HG03280 (cell line): Measurements from ENCODE around the gene TNFSF13.

Experiments
- ATAC-seq: cut with Tn5 transposase; IDR thresholded peaks from one replicate; pipeline ENCODE4 v1.9.1; 2021; ENCODE audit warnings: mild to moderate bottlenecking, moderate library complexity; ENCODE audit not compliant: unreplicated experiment

Gene TNFSF13

GRCh38 chr17:7574176-7574953, 15.8 kb downstream of the TNFSF13 start:
- ATAC-seq: no peak

- no peak for ATAC-seq
Measured at GRCh38 chr17:7575481-7575883, 16.9 kb downstream of the TNFSF13 start.

DNA sequence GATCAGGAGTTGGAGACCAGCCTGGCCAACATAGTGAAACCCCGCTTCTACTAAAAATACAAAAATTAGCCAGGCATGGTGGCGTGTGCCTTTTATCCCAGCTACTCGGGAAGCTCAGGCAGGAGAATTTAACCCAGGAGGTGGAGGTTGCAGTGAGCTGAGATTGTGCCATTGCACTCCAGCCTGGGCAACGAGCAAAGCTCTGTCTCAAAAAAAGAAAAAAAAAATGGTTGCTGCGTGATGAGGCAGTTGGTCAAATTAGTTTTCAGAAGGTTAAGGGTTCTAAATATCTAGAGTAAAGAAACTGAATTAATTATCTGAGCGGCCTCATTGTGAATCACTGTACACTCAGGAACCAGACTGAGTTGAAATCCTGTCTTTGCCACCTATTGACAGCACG, 17.4 kb downstream of the TNFSF13 start:
- ATAC-seq: no peak

DNA sequence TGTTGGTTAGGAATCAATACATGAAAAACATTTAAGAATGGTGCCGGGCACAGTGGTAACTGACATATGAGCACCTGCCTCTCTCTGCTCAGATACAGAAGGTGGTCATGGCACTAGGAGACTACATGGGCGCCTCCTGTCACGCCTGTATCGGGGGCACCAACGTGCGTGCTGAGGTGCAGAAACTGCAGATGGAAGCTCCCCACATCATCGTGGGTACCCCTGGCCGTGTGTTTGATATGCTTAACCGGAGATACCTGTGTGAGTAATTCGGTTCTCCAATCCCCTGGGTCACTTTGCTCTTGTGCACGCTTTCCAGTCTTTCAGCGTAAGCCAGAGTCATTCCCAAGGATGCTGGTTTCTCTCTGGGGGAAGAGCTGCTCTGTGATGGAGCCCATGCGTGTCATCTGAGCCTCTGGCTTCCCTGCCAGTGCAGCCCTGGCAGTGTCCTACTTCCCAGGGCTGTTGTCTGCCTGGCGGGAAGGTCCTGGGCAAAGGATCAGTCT, 17.9 kb downstream of the TNFSF13 start:
- no peak for ATAC-seq

GRCh38 chr17:7577327-7578199, 19.0 kb downstream of the TNFSF13 start:
- no peak for ATAC-seq

- peak; percentile 33 for ATAC-seq
Measured at GRCh38 chr17:7579001-7579833, 20.7 kb downstream of the TNFSF13 start, which contains the start of gene CD68. Gene CD68 (plus strand): TSS chr17:7579638. CDS start chr17:7579678, 40 bp downstream.

DNA sequence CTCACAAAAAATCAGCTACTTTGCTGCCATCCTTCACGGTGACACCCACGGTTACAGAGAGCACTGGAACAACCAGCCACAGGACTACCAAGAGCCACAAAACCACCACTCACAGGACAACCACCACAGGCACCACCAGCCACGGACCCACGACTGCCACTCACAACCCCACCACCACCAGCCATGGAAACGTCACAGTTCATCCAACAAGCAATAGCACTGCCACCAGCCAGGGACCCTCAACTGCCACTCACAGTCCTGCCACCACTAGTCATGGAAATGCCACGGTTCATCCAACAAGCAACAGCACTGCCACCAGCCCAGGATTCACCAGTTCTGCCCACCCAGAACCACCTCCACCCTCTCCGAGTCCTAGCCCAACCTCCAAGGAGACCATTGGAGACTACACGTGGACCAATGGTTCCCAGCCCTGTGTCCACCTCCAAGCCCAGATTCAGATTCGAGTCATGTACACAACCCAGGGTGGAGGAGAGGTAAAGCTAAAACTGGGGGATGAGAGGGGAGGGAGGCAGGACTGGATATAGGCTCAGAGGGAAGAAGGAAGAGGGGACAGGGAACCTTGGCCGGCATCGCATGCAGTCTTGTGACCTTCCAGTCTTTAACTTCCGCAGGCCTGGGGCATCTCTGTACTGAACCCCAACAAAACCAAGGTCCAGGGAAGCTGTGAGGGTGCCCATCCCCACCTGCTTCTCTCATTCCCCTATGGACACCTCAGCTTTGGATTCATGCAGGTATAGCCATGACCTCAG, 21.5 kb downstream of the TNFSF13 start:
- no peak for ATAC-seq

DNA sequence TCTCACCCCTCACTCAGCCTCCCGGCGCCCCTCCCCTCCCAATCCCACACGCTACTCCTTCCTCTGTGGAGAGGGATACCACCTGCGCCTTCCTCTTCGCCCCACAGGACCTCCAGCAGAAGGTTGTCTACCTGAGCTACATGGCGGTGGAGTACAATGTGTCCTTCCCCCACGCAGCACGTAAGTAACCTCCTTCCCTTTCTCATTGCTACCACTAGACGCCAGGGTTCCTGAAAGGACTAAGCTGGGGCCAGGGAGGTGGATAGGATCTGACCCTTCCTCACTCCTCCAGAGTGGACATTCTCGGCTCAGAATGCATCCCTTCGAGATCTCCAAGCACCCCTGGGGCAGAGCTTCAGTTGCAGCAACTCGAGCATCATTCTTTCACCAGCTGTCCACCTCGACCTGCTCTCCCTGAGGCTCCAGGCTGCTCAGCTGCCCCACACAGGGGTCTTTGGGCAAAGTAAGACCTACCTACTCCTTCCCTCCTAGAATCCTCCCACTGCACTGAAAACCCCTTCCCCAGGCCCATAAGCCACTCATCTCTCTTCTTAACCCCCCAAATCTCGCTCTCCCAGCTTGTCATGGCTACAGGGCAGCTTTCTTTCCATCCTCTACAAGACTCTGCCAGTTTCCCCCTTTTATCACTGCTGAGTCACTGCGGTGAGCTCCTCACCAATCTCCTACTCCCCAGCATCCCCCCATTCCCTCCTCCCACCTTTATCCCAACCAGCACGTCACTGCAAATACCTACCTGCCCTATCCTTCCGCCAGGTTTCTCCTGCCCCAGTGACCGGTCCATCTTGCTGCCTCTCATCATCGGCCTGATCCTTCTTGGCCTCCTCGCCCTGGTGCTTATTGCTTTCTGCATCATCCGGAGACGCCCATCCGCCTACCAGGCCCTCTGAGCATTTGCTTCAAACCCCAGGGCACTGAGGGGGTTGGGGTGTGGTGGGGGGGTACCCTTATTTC, 22.3 kb downstream of the TNFSF13 start:
- ATAC-seq: no peak

GRCh38 chr17:7582396-7583252, 24.1 kb downstream of the TNFSF13 start:
- peak; percentile 0 for ATAC-seq

DNA sequence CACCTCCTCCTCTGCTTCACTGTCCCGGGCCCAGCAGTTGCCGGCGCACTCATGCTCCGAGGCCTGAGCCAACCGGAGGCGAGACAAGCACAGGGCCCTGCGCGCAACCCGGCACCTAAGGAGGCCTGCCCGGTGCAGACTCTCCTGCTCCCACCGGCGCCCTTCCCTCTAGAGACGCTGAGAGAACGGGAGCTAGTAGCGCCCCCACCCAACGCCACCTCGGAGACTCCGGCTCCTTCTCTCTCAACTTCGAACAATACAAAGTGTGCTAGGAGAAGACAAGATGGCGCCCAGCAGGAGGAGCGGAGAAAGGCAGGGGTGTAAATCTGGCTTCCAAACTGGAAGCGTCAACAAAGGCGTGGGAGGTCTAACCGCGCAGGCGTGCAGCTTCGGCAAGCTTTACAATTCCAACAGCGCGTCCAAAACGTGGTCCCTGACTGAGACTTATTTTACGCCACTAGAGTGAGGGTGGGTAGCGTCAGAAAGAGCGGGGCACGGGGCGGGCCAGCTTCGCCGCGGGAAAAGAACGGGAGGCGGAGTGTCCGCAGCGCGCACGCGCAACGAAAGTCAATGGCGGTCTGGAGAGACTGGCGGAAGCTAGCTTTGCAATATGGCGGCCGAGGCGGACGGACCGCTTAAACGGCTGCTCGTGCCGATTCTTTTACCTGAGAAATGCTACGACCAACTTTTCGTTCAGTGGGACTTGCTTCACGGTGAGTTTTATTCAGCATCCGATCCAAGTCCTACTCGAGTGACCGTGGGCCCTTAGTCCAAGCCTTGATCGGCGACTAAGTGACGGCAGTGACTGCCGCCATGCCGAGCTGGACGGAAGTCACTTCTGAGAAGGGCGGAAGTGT, 24.9 kb downstream of the TNFSF13 start, which contains the start of gene MPDU1:
Gene MPDU1, plus strand, starts transcription at position 600 of the 857 bp plus-strand sequence. Its CDS starts 11 bp downstream, at position 611.
- ATAC-seq: peak; percentile 75

DNA sequence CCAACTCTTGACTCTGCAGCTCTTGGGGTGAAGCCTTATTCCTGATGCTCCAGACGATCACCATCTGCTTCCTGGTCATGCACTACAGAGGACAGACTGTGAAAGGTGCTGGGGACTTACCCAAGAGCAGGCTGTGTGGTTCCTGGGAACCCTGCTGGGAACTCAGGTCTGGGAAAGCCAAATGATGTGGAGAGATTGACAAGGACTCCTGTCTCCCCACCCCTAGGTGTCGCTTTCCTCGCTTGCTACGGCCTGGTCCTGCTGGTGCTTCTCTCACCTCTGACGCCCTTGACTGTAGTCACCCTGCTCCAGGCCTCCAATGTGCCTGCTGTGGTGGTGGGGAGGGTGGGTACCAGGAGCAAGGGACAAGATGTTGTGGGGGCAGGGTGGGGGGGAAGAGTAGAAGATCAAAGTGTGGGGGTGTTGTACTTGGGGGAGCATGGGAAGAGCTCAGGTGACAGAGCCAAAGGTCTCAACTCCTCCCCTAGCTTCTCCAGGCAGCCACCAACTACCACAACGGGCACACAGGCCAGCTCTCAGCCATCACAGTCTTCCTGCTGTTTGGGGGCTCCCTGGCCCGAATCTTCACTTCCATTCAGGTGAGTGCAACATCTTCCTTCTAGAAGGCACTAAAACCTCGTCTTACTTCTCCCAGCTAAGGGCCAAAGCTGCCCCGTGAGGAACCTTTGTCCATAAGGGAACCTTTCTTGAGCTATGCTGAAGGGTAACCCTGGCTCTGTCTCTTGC, 28.3 kb downstream of the TNFSF13 start:
- ATAC-seq: no peak

- ATAC-seq: no peak
Measured at GRCh38 chr17:7587420-7588151, 29.0 kb downstream of the TNFSF13 start.

GRCh38 chr17:7588553-7589203, 30.1 kb downstream of the TNFSF13 start:
- no peak for ATAC-seq

DNA sequence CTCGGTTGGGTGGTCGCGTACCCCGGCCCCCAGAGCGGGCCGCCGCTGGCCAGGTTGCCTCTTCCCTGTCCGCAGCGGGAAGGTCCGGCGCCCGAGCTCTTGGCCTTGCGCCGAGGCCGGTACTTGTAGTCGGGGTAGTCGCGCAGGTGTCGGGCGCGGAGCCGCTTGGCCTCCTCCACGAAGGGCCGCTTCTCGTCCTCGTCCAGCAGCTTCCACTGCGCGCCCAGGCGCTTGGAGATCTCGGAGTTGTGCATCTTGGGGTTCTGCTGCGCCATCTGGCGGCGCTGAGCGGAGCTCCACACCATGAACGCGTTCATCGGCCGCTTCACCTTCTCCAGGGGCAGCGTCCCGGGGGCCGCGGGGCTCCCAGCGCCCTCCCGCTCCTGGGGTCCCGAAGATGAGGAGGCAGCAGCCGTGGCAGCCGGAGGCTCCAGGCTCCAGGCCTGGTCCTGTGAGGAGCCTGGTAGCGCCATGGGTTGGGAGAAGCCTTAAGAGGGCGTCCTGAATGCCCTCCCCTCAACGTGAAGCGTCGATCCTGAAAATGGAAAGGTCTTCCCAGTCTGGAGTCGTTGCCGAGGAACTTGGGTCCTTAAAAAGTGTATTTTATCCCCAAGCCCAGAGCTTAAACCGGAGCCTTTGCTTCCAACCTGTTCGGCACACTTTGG, 30.8 kb downstream of the TNFSF13 start:
- no peak for ATAC-seq
